ENCODE data around the gene NKX3-2. TPM values are rescaled to one million over a fixed set of nuclear protein-coding genes. Genes with fewer than 3 reads are reported as not detected.

NKX3-2 gene
- total and polyA plus RNA-seq, 2 of the 8 experiments (the other 6 are each of a cell fraction or from before 2014, with no cell fraction given), result 0.13 TPM; not detected in 1

- TF ChIP-seq SIX5 (IDR thresholded peaks at IDR 0.05; ENCODE audit: low read depth, low read length), result no peak
These were observed 5.8 kb downstream of the NKX3-2 start (continued) for GRCh38 chr4:13538427-13538973.

Data from H1 (cell line).